ENCODE data around the gene RAPGEF2.

DNA sequence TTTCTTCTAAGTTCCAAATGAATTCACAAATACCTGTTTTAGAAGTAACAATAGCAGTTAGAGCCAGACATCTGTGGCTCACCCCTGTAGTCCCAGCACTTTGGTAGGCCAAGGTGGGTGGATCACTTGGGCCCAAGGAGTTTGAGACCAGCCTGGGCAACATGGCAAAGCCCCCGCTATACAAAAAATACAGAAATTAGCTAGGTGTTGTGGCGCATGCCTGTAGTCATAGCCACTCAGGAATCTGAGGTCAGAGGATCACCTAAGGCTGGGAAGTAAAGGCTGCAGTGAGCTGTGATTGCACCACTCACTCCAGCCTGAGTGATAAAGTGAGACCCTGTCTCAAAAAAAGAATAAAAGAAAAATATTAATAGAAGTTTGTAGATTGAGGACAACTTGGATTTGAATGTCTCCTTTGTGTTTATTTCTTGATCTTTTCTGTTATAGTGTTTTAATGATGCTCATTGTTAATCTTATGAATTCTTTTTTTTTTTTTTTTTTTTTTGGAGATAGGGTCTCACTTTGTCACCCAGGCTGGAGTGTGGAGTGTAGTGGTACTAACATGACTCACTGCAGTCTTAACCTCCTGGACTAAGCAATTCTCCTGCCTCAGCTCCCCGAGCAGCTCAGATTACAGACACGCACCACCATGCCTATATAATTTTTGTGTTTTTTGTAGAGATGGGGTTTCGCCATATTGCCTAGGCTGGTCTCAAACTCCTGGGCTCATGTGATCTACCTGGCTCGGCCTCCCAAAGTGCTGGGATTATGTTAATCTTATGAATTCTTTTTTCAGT lies 30.7 kb upstream of the RAPGEF2 start:
- TF ChIP-seq, protein P1, sequence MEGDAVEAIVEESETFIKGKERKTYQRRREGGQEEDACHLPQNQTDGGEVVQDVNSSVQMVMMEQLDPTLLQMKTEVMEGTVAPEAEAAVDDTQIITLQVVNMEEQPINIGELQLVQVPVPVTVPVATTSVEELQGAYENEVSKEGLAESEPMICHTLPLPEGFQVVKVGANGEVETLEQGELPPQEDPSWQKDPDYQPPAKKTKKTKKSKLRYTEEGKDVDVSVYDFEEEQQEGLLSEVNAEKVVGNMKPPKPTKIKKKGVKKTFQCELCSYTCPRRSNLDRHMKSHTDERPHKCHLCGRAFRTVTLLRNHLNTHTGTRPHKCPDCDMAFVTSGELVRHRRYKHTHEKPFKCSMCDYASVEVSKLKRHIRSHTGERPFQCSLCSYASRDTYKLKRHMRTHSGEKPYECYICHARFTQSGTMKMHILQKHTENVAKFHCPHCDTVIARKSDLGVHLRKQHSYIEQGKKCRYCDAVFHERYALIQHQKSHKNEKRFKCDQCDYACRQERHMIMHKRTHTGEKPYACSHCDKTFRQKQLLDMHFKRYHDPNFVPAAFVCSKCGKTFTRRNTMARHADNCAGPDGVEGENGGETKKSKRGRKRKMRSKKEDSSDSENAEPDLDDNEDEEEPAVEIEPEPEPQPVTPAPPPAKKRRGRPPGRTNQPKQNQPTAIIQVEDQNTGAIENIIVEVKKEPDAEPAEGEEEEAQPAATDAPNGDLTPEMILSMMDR (conservative IDR thresholded peaks at IDR 0.05; ENCODE audit: low read depth in 2 of 2) = no peak
- TF ChIP-seq CREB1 (CRISPR knock-in tag; IDR thresholded peaks at IDR 0.05; ENCODE audit: low read depth) (no peak), ZNF114 (CRISPR knock-in tag; IDR thresholded peaks at IDR 0.05) (no peak), POLR2AphosphoS5 (IDR thresholded peaks at IDR 0.05; ENCODE audit: low read depth) (no peak), STAT1 (IDR thresholded peaks at IDR 0.05; ENCODE audit: unreplicated experiment) (no peak), EZH2 (IDR thresholded peaks at IDR 0.05; ENCODE audit: low read depth, unreplicated experiment) (no peak), JUNB (IDR thresholded peaks at IDR 0.05; ENCODE audit: unreplicated experiment) (no peak)
- TF ChIP-seq, protein P2, sequence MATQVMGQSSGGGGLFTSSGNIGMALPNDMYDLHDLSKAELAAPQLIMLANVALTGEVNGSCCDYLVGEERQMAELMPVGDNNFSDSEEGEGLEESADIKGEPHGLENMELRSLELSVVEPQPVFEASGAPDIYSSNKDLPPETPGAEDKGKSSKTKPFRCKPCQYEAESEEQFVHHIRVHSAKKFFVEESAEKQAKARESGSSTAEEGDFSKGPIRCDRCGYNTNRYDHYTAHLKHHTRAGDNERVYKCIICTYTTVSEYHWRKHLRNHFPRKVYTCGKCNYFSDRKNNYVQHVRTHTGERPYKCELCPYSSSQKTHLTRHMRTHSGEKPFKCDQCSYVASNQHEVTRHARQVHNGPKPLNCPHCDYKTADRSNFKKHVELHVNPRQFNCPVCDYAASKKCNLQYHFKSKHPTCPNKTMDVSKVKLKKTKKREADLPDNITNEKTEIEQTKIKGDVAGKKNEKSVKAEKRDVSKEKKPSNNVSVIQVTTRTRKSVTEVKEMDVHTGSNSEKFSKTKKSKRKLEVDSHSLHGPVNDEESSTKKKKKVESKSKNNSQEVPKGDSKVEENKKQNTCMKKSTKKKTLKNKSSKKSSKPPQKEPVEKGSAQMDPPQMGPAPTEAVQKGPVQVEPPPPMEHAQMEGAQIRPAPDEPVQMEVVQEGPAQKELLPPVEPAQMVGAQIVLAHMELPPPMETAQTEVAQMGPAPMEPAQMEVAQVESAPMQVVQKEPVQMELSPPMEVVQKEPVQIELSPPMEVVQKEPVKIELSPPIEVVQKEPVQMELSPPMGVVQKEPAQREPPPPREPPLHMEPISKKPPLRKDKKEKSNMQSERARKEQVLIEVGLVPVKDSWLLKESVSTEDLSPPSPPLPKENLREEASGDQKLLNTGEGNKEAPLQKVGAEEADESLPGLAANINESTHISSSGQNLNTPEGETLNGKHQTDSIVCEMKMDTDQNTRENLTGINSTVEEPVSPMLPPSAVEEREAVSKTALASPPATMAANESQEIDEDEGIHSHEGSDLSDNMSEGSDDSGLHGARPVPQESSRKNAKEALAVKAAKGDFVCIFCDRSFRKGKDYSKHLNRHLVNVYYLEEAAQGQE (IDR thresholded peaks at IDR 0.05; ENCODE audit: unreplicated experiment) = no peak
- TF ChIP-seq, protein P3, sequence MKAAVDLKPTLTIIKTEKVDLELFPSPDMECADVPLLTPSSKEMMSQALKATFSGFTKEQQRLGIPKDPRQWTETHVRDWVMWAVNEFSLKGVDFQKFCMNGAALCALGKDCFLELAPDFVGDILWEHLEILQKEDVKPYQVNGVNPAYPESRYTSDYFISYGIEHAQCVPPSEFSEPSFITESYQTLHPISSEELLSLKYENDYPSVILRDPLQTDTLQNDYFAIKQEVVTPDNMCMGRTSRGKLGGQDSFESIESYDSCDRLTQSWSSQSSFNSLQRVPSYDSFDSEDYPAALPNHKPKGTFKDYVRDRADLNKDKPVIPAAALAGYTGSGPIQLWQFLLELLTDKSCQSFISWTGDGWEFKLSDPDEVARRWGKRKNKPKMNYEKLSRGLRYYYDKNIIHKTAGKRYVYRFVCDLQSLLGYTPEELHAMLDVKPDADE (IDR thresholded peaks at IDR 0.05) = no peak
